Measurements from ENCODE around the gene GRN. TPM values are rescaled to one million over a fixed set of nuclear protein-coding genes. Genes with fewer than 3 reads are reported as not detected.

Gene GRN
- total and polyA plus RNA-seq, 2 of the 13 experiments (the other 11 are each of a cell fraction or from before 2014, with no cell fraction given) = 86.6 to 143 TPM

GRCh38 chr17:44363613-44364159 is 18.6 kb downstream of the GRN start, which contains the start of gene FAM171A2:
FAM171A2 (minus strand) TSS chr17:44363853; CDS start chr17:44363714, 139 bp downstream.
- DNase-seq (ENCODE audit: low spot score) = no peak
- H3K9ac ChIP-seq (ENCODE audit: insufficient read depth, low read depth, low read length) = peak within 1 kb of the TSS; percentile 67; the same call in 1 of the 2 replicates
- no peaks in the 10 kb centered on the region for H3K9me3 ChIP-seq (ENCODE audit: low read length)
- H3K79me2 ChIP-seq (ENCODE audit: insufficient read depth, low read length) = no peaks in the 10 kb centered on the region
- ATAC-seq = peak; percentile 82
- 1% methylated on average over 13 of the region's 63 CpGs for WGBS (ENCODE audit: low lambda C conversion rate)
- BruUV-seq (replicated peaks) = no TSS peak
- POLR2A ChIA-PET = interaction anchor here (0.7 to 3.2 kb wide), 6 partner anchors 9 to 535 kb away, joined by 3 to 19 read pairs (median 5); partner anchors contain the start of genes GRN and UBTF
- no peak within 1 kb of the TSS for H3K27ac ChIP-seq (ENCODE audit: extremely low read length, insufficient read depth, low read length)
- H2AFZ ChIP-seq (ENCODE audit: low read length) = peak within 1 kb of the TSS; percentile 23
- H3K27me3 ChIP-seq (ENCODE audit: control insufficient read depth in 1 of 2, insufficient read depth in 2 of 2, low read length in 2 of 2) = peaks cover 1 to 14% of the 10 kb centered on the region in 2 experiments; a peak in 3 of 5 replicates
- in situ Hi-C loops (cut with HindIII; ENCODE audit: extremely low pct_ligation_motif_present, low pct_unique_long_range_greater_than_20kb) = no loop called here
- no peaks in the 10 kb centered on the region for H4K20me1 ChIP-seq (ENCODE audit: insufficient read depth, low read length)
- peak within 1 kb of the TSS; percentile 98 for H3K4me2 ChIP-seq (ENCODE audit: low read depth, low read length)
- FAIRE-seq = no peak
- CTCF ChIA-PET (ENCODE audit: low intra/inter-chr PET ratio, low total read pairs) = interaction anchor here (1.8 kb wide), 1 partner anchor 9 kb away, joined by 9 read pairs; no protein-coding TSS in a partner anchor
- H3K4me3 ChIP-seq (replicated peaks in 1 of 3; ENCODE audit: insufficient read depth in 1 of 3, low read depth in 2 of 3, low read length in 3 of 3) = peak within 1 kb of the TSS; percentile 75 to 82 (median 76)
- intact Hi-C loops (cut with micrococcal nuclease; ENCODE audit: unreplicated experiment) = no loop called here
- H3K4me1 ChIP-seq (ENCODE audit: insufficient read depth, low read length) = peaks cover 55% of the 10 kb centered on the region
- no peaks in the 10 kb centered on the region for H3K36me3 ChIP-seq (replicated peaks in 1 of 2; ENCODE audit: control insufficient read depth in 1 of 2, insufficient read depth in 2 of 2, low read length in 2 of 2)
- TF ChIP-seq RFXANK (CRISPR knock-in tag; IDR thresholded peaks at IDR 0.05) (no peak), ZSCAN12 (CRISPR knock-in tag; IDR thresholded peaks at IDR 0.05) (no peak), ZNF660 (CRISPR knock-in tag; IDR thresholded peaks at IDR 0.05; ENCODE audit: borderline replicate concordance, low read depth) (no peak), ZBTB1 (CRISPR knock-in tag; IDR thresholded peaks at IDR 0.05; ENCODE audit: borderline replicate concordance) (no peak), ZNF550 (CRISPR knock-in tag; IDR thresholded peaks at IDR 0.05; ENCODE audit: borderline replicate concordance) (no peak), PPARG (CRISPR knock-in tag; conservative IDR thresholded peaks at IDR 0.05) (no peak), EZH2 (conservative IDR thresholded peaks at IDR 0.05; ENCODE audit: low read depth, low read length) (no peak), REXO4 (CRISPR knock-in tag; IDR thresholded peaks at IDR 0.05; ENCODE audit: borderline replicate concordance) (no peak), ZNF329 (CRISPR knock-in tag; IDR thresholded peaks at IDR 0.05; ENCODE audit: low read depth) (peak; percentile 79), ZBTB3 (CRISPR knock-in tag; IDR thresholded peaks at IDR 0.05; ENCODE audit: borderline replicate concordance, low read depth) (no peak), ZNF616 (CRISPR knock-in tag; IDR thresholded peaks at IDR 0.05; ENCODE audit: low read depth) (peak; percentile 71; the same call in 1 of the 2 replicates), SMARCC2 (IDR thresholded peaks at IDR 0.05) (no peak), HES4 (CRISPR knock-in tag; IDR thresholded peaks at IDR 0.05; ENCODE audit: borderline replicate concordance) (peak; percentile 82; the same call in 1 of the 2 replicates), MYC (CRISPR knock-in tag; IDR thresholded peaks at IDR 0.05; ENCODE audit: borderline replicate concordance) (0 out of 2 replicates have a peak, but pooled peaks have one; percentile 17), REL (CRISPR knock-in tag; conservative IDR thresholded peaks at IDR 0.05) (no peak), ZNF770 (CRISPR knock-in tag; IDR thresholded peaks at IDR 0.05) (peak; percentile 17; the same call in 1 of the 2 replicates), SKI (IDR thresholded peaks at IDR 0.05; ENCODE audit: partially characterized antibody) (peak; percentile 46)
- TF ChIP-seq, protein P1, sequence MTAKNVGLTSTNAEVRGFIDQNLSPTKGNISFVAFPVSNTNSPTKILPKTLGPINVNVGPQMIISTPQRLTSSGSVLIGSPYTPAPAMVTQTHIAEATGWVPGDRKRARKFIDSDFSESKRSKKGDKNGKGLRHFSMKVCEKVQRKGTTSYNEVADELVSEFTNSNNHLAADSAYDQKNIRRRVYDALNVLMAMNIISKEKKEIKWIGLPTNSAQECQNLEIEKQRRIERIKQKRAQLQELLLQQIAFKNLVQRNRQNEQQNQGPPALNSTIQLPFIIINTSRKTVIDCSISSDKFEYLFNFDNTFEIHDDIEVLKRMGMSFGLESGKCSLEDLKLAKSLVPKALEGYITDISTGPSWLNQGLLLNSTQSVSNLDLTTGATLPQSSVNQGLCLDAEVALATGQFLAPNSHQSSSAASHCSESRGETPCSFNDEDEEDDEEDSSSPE (CRISPR knock-in tag; IDR thresholded peaks at IDR 0.05) = peak; percentile 76; the same call in 1 of the 2 replicates
- TF ChIP-seq, protein P2, sequence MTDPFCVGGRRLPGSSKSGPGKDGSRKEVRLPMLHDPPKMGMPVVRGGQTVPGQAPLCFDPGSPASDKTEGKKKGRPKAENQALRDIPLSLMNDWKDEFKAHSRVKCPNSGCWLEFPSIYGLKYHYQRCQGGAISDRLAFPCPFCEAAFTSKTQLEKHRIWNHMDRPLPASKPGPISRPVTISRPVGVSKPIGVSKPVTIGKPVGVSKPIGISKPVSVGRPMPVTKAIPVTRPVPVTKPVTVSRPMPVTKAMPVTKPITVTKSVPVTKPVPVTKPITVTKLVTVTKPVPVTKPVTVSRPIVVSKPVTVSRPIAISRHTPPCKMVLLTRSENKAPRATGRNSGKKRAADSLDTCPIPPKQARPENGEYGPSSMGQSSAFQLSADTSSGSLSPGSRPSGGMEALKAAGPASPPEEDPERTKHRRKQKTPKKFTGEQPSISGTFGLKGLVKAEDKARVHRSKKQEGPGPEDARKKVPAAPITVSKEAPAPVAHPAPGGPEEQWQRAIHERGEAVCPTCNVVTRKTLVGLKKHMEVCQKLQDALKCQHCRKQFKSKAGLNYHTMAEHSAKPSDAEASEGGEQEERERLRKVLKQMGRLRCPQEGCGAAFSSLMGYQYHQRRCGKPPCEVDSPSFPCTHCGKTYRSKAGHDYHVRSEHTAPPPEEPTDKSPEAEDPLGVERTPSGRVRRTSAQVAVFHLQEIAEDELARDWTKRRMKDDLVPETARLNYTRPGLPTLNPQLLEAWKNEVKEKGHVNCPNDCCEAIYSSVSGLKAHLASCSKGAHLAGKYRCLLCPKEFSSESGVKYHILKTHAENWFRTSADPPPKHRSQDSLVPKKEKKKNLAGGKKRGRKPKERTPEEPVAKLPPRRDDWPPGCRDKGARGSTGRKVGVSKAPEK (CRISPR knock-in tag; IDR thresholded peaks at IDR 0.05; ENCODE audit: borderline replicate concordance) = no peak
